ENCODE measurements around the gene CSNK1E.

DNA sequence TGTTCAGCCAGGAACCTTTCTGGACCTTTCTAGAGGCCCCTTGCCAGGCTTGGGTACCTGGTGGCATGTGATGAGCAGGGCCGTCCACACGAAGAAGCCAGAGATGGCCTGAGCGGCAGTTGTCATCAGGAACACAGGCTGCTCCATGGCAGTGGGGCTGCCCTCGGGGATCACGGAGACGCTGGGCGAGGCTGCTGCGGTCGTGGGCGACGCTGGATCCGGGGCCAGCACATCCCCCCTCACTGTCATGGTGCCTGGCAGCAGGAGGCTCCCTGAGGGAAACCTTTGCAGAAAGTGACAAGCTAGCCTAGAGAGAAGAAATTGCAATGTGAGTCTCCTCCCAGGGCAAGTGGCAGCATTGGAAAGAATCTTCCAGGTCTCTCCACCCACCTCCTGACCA lies 69.5 kb downstream of the CSNK1E start:
- TF ChIP-seq, protein P1, sequence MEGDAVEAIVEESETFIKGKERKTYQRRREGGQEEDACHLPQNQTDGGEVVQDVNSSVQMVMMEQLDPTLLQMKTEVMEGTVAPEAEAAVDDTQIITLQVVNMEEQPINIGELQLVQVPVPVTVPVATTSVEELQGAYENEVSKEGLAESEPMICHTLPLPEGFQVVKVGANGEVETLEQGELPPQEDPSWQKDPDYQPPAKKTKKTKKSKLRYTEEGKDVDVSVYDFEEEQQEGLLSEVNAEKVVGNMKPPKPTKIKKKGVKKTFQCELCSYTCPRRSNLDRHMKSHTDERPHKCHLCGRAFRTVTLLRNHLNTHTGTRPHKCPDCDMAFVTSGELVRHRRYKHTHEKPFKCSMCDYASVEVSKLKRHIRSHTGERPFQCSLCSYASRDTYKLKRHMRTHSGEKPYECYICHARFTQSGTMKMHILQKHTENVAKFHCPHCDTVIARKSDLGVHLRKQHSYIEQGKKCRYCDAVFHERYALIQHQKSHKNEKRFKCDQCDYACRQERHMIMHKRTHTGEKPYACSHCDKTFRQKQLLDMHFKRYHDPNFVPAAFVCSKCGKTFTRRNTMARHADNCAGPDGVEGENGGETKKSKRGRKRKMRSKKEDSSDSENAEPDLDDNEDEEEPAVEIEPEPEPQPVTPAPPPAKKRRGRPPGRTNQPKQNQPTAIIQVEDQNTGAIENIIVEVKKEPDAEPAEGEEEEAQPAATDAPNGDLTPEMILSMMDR (IDR thresholded peaks at IDR 0.05) = no peak
- TF ChIP-seq ZFX (IDR thresholded peaks at IDR 0.05; ENCODE audit: borderline replicate concordance) = no peak
